ENCODE data around the gene OTOL1.
"Not testable (repeated sequence)": the region's sequence is repeated elsewhere in the genome, so short reads cannot be mapped to it uniquely, and the experiment has no call there.

Gene OTOL1

DNA sequence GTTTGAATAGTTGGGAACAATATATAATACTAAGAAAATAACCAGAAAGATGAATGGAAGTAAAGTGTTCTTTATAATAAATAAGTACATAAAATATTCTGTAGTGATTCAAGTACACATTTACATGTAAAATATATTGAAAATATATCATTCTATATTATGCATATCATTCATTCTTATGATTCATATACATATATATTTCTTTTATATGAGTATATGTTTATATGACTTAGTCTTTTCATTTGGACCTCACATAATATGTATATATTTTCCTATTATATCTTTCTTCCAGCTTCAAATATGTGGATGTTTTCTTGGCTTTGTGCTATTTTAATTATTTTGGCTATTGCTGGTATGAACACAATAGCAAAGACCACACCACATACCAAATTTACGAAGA lies at the start of gene OTOL1:
TSS of gene OTOL1 (plus strand) at position 301 of the 400 bp plus-strand sequence. CDS start at position 301, 0 bp downstream.
- FAIRE-seq, result no peak

DNA sequence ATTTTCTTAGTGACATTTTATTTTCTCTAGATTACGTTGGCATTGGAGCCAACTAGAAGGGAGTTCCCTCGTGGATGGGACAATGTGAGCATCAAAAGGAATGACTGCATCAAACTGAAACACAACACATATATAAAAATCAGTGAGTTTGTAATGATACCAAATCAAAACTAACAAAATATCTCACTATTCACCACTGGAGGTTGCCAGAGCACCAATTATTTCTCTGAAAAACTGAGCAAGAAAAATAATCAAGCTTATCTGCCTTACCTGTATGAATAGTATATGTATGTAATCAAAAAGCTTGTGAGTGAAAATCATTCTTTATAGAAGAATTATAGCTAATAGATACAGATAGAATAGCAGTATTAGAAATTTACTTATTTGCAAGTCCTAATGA lies 46.8 kb upstream of the OTOL1 start:
- no peak for FAIRE-seq

DNA sequence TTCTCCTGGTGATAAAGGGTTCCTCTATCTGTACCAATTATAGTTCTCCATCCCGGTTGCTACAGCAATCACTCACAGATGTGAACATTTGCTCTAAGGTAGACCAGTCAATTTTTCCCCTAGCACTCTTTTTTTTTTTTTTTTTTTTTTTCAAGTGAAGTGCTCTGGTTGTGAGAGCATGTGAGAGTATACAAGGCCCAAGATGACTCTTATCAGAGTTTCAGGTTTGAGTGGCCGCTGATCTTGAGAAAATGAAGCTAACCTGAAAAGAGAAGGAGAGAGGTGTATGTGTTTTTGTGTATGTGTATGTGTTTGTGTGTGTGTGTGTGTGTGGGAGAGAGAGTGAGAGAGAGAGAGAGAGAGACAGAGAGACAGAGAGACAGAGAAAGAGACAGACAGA lies 44.4 kb upstream of the OTOL1 start:
- FAIRE-seq, result no peak

DNA sequence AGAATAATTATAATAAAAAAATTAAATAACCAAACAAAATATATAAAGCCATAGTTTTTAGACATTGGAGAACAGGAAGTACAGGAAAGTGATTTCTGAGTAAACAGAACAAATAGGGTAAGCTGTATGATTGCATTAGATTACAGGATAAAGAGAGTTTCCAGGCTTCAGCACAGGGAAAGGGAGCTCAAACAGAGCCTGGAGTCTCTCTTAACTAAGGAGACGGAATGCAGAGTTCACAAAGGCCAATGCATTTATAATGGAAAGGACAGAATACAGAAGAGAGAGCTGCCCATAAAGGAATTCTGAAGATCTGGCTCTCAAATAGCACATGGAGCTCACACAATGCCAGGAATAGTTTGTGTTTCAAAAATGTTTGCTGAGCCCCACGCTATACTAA lies 42.0 kb upstream of the OTOL1 start:
- no peak for FAIRE-seq

DNA sequence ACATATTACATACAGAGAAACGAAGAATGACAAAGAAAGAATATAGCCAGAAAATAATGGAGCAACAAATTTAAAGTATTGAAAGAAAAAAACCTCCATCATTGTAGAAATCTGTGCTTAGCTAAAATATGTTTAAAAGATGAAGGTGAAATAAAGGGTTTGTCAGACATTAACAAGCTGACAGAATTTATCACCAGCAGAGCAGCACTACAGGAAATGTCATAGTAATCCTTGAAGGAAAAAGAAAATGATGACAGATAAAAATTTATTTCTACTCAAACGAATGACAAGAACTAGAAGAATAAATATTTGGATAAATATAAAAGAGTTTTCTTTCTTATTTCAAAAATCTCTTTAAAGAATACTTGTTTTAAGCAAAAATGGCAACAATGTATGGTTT lies 40.6 kb upstream of the OTOL1 start:
- FAIRE-seq, result no peak

DNA sequence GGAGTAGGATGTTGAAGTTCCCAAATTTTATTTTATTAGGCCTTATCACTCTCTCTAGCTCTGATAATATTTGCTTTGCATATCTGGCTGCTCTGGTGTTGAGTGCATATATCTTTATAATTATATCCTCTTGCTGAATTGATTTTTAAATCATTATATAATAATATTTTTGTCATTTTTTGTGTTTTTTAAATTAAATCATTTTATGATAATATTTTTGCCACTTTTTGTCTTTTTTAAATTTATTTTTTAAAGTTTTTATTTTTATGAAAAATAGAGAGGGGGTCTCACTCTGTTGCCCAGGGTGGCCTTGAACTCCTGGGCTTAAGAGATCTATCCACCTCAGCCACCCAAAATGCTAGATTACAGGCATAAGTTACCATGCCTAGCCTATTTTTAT lies 34.5 kb upstream of the OTOL1 start:
- FAIRE-seq, result peak; percentile 6

DNA sequence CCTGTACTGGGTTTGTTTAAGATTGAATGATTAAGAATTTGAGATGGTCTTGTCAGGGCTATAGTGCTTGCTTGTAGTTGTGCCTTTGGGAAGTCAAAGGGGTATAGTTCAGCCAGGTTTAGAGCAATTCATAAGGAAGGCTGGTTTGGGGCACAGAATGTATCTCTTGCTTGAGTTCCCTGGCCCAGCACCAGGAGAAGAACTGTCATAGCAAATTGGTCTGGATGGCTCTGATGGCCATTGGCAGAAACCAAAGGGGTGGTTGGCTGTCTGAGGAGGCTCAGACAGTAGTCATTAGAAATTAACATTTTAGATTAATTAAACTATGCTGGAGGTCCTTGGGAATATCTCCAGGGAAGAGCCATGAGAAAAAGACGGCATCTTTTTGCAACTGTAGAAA lies 25.4 kb upstream of the OTOL1 start:
- no peak for FAIRE-seq

DNA sequence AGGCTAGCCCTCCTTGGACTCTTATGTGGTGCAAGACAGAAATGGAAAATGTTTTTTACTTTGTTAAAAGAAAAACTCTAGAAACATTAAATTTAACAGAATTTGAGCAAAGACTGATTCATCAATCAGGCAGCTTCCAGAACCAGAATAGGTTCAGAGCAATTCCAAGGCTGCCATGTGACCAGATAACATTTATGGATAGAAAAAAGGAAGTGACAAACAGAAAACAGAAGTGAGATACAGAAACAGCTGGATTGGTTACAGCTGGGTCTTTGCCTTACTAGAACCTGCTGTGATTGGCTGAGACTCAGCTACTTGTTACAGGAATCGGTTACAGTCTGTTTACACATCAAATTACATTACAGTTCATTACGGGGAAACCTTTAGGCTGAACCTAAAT lies 22.5 kb upstream of the OTOL1 start:
- FAIRE-seq, result no peak

DNA sequence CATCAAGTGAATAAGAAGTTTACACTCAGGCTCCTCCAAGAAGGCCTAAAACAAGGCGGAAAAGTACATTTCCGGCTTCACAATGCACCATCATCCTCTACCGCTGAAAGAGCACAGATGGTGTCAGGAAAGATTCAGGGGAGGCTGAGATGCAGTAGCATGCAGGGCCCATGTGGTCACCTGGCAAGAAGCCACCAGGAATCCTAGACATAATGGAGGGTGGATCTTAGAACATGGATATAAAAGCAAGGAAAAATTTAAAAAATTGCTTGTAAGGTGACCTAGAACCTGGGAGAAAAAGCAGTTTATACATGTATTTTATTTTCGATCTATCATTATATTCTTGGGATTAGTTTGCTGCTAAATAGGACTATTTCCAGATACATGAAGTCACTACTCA lies 21.9 kb upstream of the OTOL1 start:
- FAIRE-seq, result no peak

DNA sequence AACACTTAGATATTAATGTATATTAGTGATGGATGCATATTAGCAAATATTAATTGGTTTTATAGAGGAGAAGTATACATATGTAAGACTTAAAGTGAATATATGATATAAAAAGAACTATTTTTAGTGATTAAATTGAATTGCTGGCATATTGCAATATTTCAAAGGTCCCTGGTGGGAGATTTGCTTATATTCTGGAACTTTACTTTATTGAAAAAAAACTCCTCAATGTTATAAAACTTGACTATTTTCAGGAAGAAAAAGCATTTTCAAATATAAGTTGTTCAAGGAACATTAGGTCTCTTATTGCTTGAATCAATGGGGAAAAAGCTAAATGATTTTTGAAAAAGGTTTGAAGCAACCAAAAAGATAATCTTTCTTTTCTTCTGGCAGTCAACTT lies 21.4 kb upstream of the OTOL1 start:
- FAIRE-seq, result no peak

DNA sequence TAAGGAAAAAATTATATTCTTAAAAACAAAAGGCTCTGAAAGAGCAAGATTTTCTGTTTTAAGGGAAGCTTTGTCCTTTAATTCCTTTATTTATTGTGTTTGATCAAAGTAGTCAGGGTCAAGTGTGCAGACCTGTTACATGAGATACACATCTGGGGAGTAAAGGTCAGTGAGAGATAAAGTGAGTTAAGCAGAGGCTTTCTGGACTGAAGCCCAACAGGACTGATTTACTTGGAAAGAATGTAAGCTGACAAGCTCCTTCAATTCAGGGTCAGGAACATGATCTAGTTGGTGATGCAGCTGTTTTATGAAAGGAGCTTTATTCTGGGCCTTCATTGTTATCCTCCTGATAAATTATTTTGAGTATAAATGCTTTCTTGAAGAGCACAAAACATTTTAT lies 20.7 kb upstream of the OTOL1 start:
- no peak for FAIRE-seq

DNA sequence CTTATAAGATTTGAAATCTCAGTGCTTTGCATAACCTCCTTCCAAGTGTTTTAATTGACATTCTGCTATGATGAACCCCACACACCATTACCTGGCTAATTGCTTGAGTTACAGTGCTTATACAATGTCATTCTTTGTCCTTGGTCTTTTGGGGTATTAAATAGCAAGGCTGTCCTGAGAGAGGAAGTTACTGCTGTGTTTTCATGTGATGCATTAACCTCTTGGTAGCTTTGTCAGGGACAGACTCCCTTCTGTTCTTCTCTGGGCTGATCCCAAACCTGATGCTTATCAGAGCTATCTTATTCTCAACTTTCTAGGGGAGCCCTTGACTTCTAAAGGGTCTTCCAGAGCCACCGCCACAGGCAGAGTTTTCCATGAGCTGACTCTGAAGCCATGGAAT lies 12.4 kb upstream of the OTOL1 start:
- FAIRE-seq, result no peak

DNA sequence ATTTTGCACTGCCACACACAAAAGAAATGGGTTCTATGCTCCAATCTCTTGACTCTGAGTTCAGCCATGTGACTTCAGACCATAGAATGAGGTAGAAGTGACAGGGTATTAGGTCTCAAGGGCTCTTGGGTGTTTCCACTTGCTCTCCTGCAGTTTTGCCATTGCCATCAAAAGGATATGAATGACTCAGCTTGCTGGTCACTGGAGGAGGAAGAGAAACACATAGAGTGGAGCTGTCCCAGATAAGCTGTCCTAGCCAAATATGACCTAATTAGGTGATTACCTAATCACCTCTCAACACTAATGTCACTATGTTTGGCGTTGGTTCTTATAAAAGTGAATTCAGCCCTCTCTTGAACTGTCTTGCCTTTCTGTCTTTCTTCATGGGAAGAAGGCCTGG lies 8.3 kb upstream of the OTOL1 start:
- not testable (repeated sequence) for FAIRE-seq

DNA sequence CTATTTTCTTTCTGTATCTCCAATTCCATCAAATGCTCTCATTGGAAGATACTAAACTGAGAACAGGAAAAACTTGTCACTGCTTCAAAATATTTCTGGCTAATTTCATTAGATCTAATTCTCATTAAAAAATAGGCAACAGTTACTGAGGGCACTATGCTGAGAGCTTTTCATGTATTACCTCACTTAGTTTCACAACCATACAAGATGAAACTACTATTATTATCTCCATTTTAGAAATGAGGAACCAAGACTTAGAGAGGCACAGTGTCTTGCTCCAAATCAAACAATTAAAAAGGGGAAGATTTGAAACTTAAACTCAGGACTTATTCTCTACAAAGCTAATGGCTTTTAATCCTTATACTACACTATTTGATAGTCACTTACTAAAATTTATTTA lies 7.2 kb upstream of the OTOL1 start:
- FAIRE-seq, result no peak

DNA sequence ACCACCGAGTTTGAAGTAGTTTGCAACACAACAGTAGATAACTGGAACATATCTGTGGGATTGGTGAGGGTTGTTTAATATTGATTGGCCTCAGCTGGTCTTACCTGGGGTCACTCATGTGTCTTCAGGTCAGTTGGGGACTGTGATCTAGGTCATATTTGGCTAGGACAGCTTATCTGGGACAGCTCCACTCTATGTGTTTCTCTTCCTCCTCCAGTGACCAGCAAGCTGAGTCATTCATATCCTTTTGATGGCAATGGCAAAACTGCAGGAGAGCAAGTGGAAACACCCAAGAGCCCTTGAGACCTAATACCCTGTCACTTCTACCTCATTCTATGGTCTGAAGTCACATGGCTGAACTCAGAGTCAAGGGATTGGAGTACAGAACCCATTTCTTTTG lies 5.8 kb upstream of the OTOL1 start:
- not testable (repeated sequence) for FAIRE-seq

DNA sequence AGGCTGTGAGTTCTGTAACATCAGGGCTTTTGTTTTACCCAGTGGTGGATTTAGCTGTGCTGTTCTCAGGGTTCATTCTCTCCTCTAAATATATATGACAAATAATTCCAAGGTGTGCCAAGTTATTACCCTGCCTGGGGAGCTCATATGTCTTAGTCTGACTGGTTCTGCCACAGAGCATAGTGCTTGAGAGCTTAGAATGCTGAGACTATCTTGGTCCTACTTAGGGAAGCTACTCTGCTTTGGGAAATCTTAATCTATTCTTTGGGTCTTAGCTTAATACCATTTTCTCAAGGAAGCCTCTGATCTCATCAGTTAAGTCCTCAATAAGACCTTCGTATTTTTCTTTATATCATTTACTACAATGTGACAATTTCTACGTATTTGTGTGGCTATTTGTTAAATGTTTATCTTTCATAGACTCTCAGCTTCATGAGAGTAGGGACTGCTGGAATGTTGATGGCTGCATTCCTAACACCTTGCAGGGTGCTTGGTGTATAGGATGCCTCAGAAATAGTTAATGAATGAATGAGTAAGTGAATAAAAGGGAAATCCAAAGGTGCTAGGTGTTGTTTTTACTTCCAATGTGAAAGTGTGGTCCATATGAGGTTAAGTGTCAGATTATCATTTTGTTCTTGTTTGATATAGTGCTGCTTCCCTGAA lies 1.8 kb downstream of the OTOL1 start:
- no peak for FAIRE-seq

DNA sequence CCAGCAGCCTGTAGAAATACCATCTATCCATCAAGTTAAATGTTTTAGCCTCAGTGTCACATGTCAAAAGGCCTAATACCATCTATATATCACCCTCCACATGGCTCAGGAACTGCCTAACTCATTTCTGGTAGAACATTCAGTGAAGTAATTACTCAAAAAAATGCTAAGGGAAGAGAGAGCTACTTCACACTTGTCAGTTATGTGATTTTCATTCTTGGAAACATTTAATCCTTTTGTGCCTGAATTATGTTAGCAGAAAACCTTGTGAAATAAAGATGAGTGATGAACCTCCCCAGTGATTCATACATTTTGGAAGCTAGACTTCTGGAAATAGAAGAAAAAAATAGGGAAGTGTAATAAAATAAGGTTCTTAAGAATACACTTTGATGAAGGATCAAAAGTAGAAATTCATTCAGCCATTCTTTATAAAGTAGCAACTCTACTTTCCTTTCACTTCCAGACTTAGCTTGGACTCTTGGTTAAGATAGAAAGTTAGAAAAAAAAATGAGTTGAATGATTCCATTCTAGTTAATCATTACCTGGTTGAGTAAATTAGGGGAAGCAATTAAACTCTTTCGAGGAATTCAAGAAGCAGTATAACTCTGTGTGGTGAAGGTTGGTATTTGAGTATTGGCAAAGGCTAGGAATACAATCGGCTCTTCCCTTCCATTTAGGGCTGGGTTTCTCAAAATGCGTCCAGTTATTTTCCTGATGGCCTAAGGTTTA lies 3.6 kb downstream of the OTOL1 start:
- FAIRE-seq, result no peak

DNA sequence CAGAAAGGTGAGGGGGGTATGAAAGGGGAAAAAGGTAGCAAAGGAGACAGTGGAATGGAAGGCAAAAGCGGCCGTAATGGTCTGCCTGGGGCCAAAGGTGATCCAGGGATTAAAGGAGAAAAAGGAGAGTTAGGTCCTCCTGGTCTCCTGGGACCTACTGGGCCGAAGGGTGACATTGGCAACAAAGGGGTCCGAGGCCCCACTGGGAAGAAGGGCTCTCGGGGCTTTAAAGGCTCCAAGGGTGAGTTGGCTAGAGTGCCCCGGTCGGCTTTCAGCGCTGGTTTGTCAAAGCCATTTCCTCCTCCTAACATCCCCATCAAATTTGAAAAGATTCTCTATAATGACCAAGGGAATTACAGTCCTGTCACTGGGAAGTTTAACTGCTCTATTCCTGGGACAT lies 6.7 kb downstream of the OTOL1 start:
- FAIRE-seq, result no peak

DNA sequence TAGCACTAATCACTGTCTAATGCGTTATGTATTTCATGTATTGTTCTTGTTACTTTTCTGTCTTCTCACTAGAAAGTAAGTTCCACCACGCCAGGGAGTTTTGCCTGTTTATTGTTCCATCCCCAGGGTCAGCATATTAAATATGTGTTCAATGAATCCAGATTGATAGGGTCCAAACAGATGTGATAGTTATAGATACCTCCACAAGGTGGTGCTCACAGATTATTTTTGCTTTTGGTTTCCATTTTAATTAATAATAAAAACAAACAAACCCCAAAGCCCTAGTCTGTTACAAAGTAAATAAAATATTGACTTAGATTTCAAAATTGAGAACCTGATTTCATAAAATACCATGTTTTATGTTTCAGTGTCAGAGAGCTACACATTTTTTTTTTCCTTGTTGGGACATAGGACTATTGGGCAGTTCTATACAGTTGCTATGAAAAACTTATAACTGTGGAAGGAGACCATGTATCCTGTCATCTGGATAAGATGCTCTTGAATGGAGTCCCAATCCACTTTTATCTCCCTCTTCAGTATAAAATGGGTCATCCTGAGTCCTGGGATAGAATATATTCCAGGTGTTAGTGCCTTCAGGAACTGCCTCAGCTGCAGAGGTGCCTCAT lies 12.4 kb downstream of the OTOL1 start:
- no peak for FAIRE-seq

DNA sequence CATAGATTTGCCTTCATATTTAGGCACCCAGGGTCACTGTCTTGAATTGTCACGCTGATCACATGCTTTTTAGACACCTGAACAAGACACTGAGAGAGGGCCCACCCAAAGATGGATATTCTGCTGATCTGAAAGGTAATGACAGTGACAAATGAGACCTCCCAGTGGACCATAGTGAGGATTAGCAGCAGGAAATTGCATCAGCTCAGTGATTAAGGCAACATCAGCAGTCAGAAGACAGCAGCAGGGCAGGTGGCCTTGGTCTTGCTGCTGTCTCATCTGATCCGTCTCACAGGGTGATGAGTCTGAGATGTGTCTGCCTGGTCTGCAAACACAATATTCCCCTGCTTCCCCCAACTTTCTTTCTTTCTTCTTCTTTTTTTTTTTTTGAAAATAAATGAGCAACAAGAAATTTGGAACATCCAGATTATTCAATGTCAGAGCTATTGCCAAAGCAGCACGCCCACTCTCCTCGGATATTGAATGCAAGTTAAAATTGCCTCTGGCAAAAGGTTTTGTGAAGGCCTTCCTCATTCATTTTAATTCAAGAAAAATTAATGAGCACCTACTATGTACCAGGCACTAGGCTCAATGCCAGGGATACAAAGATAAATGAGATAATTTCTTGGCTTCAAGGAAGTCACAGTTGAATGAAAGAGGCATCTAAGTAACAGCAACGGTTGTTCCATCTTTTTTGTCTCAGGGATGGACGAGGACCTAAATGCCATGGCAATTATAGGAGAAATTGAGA lies 14.1 kb downstream of the OTOL1 start:
- no peak for FAIRE-seq

DNA sequence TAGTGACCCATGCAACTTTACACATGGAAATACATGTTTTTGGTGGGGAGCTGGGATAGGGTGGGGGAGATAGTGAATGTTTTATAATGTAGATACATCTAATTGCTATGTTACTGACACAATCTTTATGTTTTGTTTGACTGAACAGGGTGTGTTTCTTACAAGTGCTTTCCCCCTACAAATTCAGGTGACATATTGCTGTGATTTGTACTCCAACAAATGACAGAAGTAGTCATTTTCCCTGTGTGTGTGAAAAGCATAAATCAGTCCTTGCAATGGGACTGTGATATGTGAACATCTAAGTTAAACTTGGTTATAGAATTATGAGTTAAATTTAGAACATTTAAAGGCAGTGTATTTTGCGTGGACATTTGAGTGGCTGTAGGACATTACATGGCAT lies 27.3 kb downstream of the OTOL1 start:
- no peak for FAIRE-seq

DNA sequence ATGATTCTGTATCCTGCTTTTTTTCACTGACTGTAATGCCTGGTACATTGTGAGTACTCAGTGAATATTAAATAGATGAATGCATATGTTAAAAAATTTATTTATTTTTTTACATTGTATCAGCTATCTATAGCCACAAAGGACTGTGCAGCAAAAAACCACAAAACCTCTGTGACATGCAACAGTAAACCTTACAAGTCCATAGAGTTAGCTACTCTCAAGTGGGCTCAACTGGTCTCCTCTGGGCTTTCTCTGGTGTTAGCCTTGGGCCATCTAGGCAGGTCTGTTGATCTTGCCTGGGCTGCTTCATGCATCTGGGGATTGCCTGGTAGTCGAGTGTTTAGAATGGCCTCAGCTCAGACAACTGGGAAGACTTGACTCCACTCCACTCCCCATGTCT lies 35.3 kb downstream of the OTOL1 start:
- FAIRE-seq, result no peak

DNA sequence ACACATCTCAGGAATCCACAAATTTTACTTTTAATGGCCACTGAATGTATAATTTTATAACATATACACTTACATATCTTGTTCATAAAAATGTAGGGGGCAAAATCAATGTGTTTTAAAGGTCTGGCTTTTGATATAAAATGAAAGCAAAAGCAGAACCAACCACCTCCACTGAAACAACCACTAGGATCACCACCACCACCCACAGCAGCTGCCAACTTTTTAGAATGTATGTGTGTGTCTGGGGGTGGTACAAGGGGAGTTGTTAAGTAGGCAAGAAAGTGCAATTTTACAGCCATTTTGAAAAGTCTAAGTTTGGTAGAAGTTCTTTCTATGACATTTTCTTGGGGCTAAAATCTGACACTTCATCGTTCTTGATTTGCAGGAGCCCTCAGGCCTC lies 44.0 kb downstream of the OTOL1 start:
- no peak for FAIRE-seq

DNA sequence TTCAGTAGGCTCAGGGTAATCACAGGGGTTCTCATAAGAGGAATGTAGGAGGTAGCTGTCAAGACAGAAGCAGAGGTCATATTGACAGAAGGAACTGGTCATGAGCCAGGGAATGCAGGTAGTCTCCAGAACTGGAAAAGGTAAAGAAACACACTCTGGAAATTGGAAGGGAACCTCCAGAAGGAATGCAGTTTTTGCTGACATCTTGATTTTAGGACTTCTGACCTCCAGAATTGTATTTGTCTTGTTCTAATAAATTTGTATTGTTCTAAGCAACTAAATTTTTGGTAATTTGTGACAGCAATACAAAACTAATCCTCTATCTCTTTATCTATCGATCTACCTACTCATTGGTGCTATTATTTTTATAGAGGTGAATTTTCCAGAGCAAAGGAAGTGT lies 49.2 kb downstream of the OTOL1 start:
- FAIRE-seq, result no peak

All from G401.6 (cell line).